Endodermal cell (in vitro differentiated cells): ENCODE data around the gene ARMC8. TPM values are rescaled to one million over a fixed set of nuclear protein-coding genes. Genes with fewer than 3 reads are reported as not detected.
"Not testable (repeated sequence)": the region's sequence is repeated elsewhere in the genome, so short reads cannot be mapped to it uniquely, and the experiment has no call there.

Source experiments
- DNase-seq: peaks from one replicate; pipeline ENCODE4 v3.0.0-alpha.2; 2017
- H3K27ac ChIP-seq: 2 replicates; pipeline ENCODE4 v1.5.1; 2013; ENCODE audit warnings: mild to moderate bottlenecking, low read depth, low read length, moderate library complexity
- H3K27me3 ChIP-seq: 2 replicates; pipeline ENCODE4 v1.6.1; 2013; ENCODE audit warnings: mild to moderate bottlenecking, low read length, moderate library complexity; ENCODE audit not compliant: insufficient read depth, control insufficient read depth, poor library complexity, severe bottlenecking
- H3K36me3 ChIP-seq: 2 replicates; pipeline ENCODE4 v1.7.0; 2013; ENCODE audit warnings: mild to moderate bottlenecking, low read length, moderate library complexity; ENCODE audit not compliant: control insufficient read depth, insufficient read depth
- H3K4me1 ChIP-seq: one replicate; pipeline ENCODE4 v1.7.0; 2013; ENCODE audit warnings: low read length; ENCODE audit not compliant: control insufficient read depth, insufficient read depth
- H3K4me3 ChIP-seq: 2 replicates; pipeline ENCODE4 v1.5.1; 2013; ENCODE audit warnings: mild to moderate bottlenecking, low read length, moderate library complexity
- H3K9ac ChIP-seq: 2 replicates; pipeline ENCODE4 v1.6.1; 2013; ENCODE audit warnings: mild to moderate bottlenecking, low read length, moderate library complexity; ENCODE audit not compliant: poor library complexity, severe bottlenecking; ENCODE audit errors: extremely low read depth
- H3K9me3 ChIP-seq: 2 replicates; pipeline ENCODE4 v1.6.1; 2013; ENCODE audit warnings: mild to moderate bottlenecking, low read length, moderate library complexity; ENCODE audit not compliant: control insufficient read depth
- H3K27ac Mint-ChIP-seq: 2 replicates; pipeline ENCODE4 v1.8.0; 2020; ENCODE audit warnings: mixed read lengths
- H3K27me3 Mint-ChIP-seq: 2 replicates; pipeline ENCODE4 v1.8.0; 2021; ENCODE audit warnings: mild to moderate bottlenecking, mixed read lengths; ENCODE audit not compliant: insufficient read depth
- H3K36me3 Mint-ChIP-seq: 2 replicates; pipeline ENCODE4 v1.8.0; 2020; ENCODE audit warnings: low read depth, mixed read lengths
- H3K4me1 Mint-ChIP-seq: 2 replicates; pipeline ENCODE4 v1.8.0; 2020; ENCODE audit warnings: mixed read lengths
- H3K4me3 Mint-ChIP-seq: 2 replicates; pipeline ENCODE4 v1.8.0; 2020; ENCODE audit warnings: mild to moderate bottlenecking, moderate library complexity, mixed read lengths
- H3K9me3 Mint-ChIP-seq: 2 replicates; pipeline ENCODE4 v1.8.0; 2020; ENCODE audit warnings: mild to moderate bottlenecking, mixed read lengths
- CTCF ChIP-seq: fragments of 200-600 bp; sonication (generic); conservative IDR thresholded peaks from 2 replicates; pipeline ENCODE4 v1.5.0; 2021; ENCODE audit warnings: antibody characterized with exemption, mild to moderate bottlenecking
- WGBS, 2 experiments: methylation state at CpG; one replicate each; pipeline versions ENCODE4 v1.1.5 to v1.1.7; 2013; ENCODE audit warnings: missing lambda C conversion rate in 2 of 2, mixed read lengths in 1 of 2; ENCODE audit not compliant: insufficient coverage in 1 of 2, insufficient read length in 1 of 2; 5-methylcytosine and 5-hydroxymethylcytosine counted together
- total RNA-seq, 2 donors: library from RNA; stranded (reverse); fragmentation: NEBNext Ultra II Directional in 1 of 2; extraction: Animal tissue kit (Norgen Biotek cat#: 25700) in 1 of 2; gene quantifications; 2 replicates in 1 of 2; 3 replicates in 1 of 2; pipeline ENCODE4 v1.2.1, GENCODE V29; 2021

Gene ARMC8
- total RNA-seq, 2 donors from 2014 or later, result 58.6 to 60.4 TPM

- Mint-ChIP-seq H3K36me3 (no peaks in the 10 kb centered on the region), H3K4me1 (peaks cover 26% of the 10 kb centered on the region), H3K9me3 (no peaks in the 10 kb centered on the region), H3K27me3 (peaks cover 2% of the 10 kb centered on the region), H3K4me3 (no peak overlapping the region), H3K27ac (no peak overlapping the region)
- H3K4me1 ChIP-seq, result peaks cover 5% of the 10 kb centered on the region
- H3K27me3 ChIP-seq, result no peaks in the 10 kb centered on the region
- no peak overlapping the region for H3K27ac ChIP-seq
- no peak for DNase-seq
- H3K4me3 ChIP-seq, result no peak overlapping the region
- H3K9me3 ChIP-seq, result no peaks in the 10 kb centered on the region
- H3K9ac ChIP-seq, result no peak overlapping the region
- H3K36me3 ChIP-seq, result no peaks in the 10 kb centered on the region
- no peak for TF ChIP-seq CTCF
Observed at GRCh38 chr3:138140940-138141339, 46.2 kb upstream of the ARMC8 start.

- 86 to 97% methylated on average over 3 of the region's 3 CpGs for WGBS, 2 experiments
- H3K4me3 Mint-ChIP-seq, H3K27ac Mint-ChIP-seq, H3K27me3 Mint-ChIP-seq, H3K27me3 ChIP-seq, H3K9ac ChIP-seq, H3K4me3 ChIP-seq, H3K36me3 Mint-ChIP-seq, H3K4me1 ChIP-seq, H3K9me3 Mint-ChIP-seq, DNase-seq, H3K9me3 ChIP-seq, H3K36me3 ChIP-seq, H3K27ac ChIP-seq: not testable (repeated sequence)
- peaks cover 14% of the 10 kb centered on the region for H3K4me1 Mint-ChIP-seq
Observed at GRCh38 chr3:138142181-138142580, 44.9 kb upstream of the ARMC8 start.

GRCh38 chr3:138148503-138148902, 38.6 kb upstream of the ARMC8 start:
- Mint-ChIP-seq H3K4me3 (no peak overlapping the region), H3K4me1 (no peaks in the 10 kb centered on the region), H3K9me3 (peaks cover under 1% of the 10 kb centered on the region), H3K27me3 (no peaks in the 10 kb centered on the region), H3K27ac (no peak overlapping the region), H3K36me3 (no peaks in the 10 kb centered on the region)
- Histone ChIP-seq H3K4me1 (no peaks in the 10 kb centered on the region), H3K4me3 (no peak overlapping the region), H3K36me3 (no peaks in the 10 kb centered on the region), H3K27ac (no peak overlapping the region), H3K9me3 (no peaks in the 10 kb centered on the region), H3K9ac (no peak overlapping the region), H3K27me3 (no peaks in the 10 kb centered on the region)
- 74 to 81% methylated on average over 3 to 4 of the region's 4 CpGs for WGBS, 2 experiments
- no peak for DNase-seq
- TF ChIP-seq CTCF, result peak; percentile 13

- no peak overlapping the region for H3K27ac Mint-ChIP-seq
- no peaks in the 10 kb centered on the region for H3K4me1 Mint-ChIP-seq
- peaks cover 12% of the 10 kb centered on the region for H3K9me3 Mint-ChIP-seq
- no peak overlapping the region for H3K27ac ChIP-seq
- no peak overlapping the region for H3K4me3 Mint-ChIP-seq
- no peak for DNase-seq
- TF ChIP-seq CTCF, result no peak
- no peaks in the 10 kb centered on the region for H3K27me3 ChIP-seq
- H3K9ac ChIP-seq, result no peak overlapping the region
- H3K27me3 Mint-ChIP-seq, result peaks cover 2% of the 10 kb centered on the region
- peaks cover 8% of the 10 kb centered on the region for H3K9me3 ChIP-seq
- no peaks in the 10 kb centered on the region for H3K4me1 ChIP-seq
- H3K4me3 ChIP-seq, result no peak overlapping the region
- no peaks in the 10 kb centered on the region for H3K36me3 ChIP-seq
- no peaks in the 10 kb centered on the region for H3K36me3 Mint-ChIP-seq
Observed at GRCh38 chr3:138154534-138154933, 32.6 kb upstream of the ARMC8 start.
